Cardiac fibroblast (primary cell): ENCODE results near the gene SLC48A1.

Experiments
- DNase-seq, 2 donors: peaks; one replicate each; pipeline versions ENCODE4 v3.0.0 to v3.0.0-alpha.2; 2010; ENCODE audit warnings: low read depth in 2 of 2
- H3K4me3 ChIP-seq, 2 donors: replicated peaks in 1 of 2; 1 replicate in 1 of 2; 2 replicates in 1 of 2; pipeline ENCODE4 v1.5.1; 2011; ENCODE audit warnings: low read depth in 2 of 2, low read length in 2 of 2, mild to moderate bottlenecking in 2 of 2, moderate library complexity in 1 of 2
- CTCF ChIP-seq: IDR thresholded peaks from one replicate; pipeline ENCODE4 v1.5.1; 2011; ENCODE audit warnings: low read depth, mild to moderate bottlenecking, low read length, inconsistent platforms

The SLC48A1 gene

GRCh38 chr12:47763481-47764346 lies 9.3 kb upstream of the SLC48A1 start:
- peak in 1 of 2 donors; percentile 33 for DNase-seq
- no peak for TF ChIP-seq CTCF
- H3K4me3 ChIP-seq, result no peak overlapping the region

GRCh38 chr12:47766502-47767215 lies 6.4 kb upstream of the SLC48A1 start:
- DNase-seq, result no peak
- no peak overlapping the region for H3K4me3 ChIP-seq
- TF ChIP-seq CTCF, result no peak

GRCh38 chr12:47767216-47767724 lies 5.8 kb upstream of the SLC48A1 start:
- DNase-seq, result peak; percentile 63 to 68
- TF ChIP-seq CTCF, result peak; percentile 54
- H3K4me3 ChIP-seq, result no peak overlapping the region

- H3K4me3 ChIP-seq, result no peak overlapping the region
- TF ChIP-seq CTCF, result no peak
- DNase-seq, result no peak
These were observed 4.7 kb upstream of the SLC48A1 start for GRCh38 chr12:47768323-47768811.

GRCh38 chr12:47769234-47770085 lies 3.6 kb upstream of the SLC48A1 start:
- DNase-seq, result no peak
- no peak overlapping the region for H3K4me3 ChIP-seq
- no peak for TF ChIP-seq CTCF

GRCh38 chr12:47770086-47770726 lies 2.8 kb upstream of the SLC48A1 start:
- H3K4me3 ChIP-seq, result no peak overlapping the region
- peak; percentile 63 to 70 for DNase-seq
- no peak for TF ChIP-seq CTCF
